HCT116 (cell line): ENCODE data around the gene GRK5. TPM values are rescaled to one million over a fixed set of nuclear protein-coding genes. Genes with fewer than 3 reads are reported as not detected.

Experiments used
- ATAC-seq: fragments of 200-7000 bp; cut with Tn5 transposase; 2 replicates; pipeline ENCODE4 v1.9.1; 2020; ENCODE audit warnings: mild to moderate bottlenecking, moderate library complexity
- BruUV-seq: library from RNA; stranded (reverse); fragments of 400-500 nt; replicated peaks from 2 replicates; lab custom pipeline; 2021; lab: Mats Ljungman, UMichigan
- CTCF ChIA-PET: fragments of 300-600 bp; sonication (Branson Sonifier 250); formaldehyde crosslinking; loops from one replicate; lab custom pipeline; 2021; ENCODE audit warnings: antibody characterized with exemption; lab: Charles Lee
- POLR2A ChIA-PET: fragments of 300-600, 350-600 bp; sonication (Branson Sonifier 250); formaldehyde crosslinking; loops from one replicate; lab custom pipeline; 2021; ENCODE audit warnings: antibody characterized with exemption; lab: Charles Lee
- RAD21 ChIA-PET, 2 experiments: fragments of 300-600 bp; sonication (Branson Sonifier 250); formaldehyde crosslinking; loops; one replicate each; lab custom pipeline; 2023; ENCODE audit warnings: low total read pairs in 2 of 2; ENCODE audit not compliant: uncharacterized antibody in 2 of 2, unreplicated experiment in 2 of 2, low non-redundant PET in 1 of 2; lab: Charles Lee
- DNase-seq: peaks from one replicate; pipeline ENCODE4 v3.0.0-alpha.2; 2010; ENCODE audit warnings: low read depth, low spot score
- H2AFZ ChIP-seq: fragments of 200-600 bp; shearing (Covaris generic), sonication (generic); 2 replicates; pipeline ENCODE4 v1.6.1; 2017; ENCODE audit warnings: low read depth, mixed run types, mixed read lengths, antibody characterized with exemption, low read length; ENCODE audit not compliant: poor library complexity, severe bottlenecking
- H3K27ac ChIP-seq: 2 replicates; pipeline ENCODE4 v1.5.1; 2012; ENCODE audit warnings: low read depth, low read length
- H3K27me3 ChIP-seq: fragments of 200-600 bp; sonication (generic); 2 replicates; pipeline ENCODE4 v1.6.1; 2016; ENCODE audit warnings: mixed run types, low read length, mixed read lengths; ENCODE audit not compliant: insufficient read depth
- H3K36me3 ChIP-seq, 2 experiments: fragments of 200-500 bp in 1 of 2; fragments of 200-600 bp in 1 of 2; sonication (Bioruptor generic) in 1 of 2; sonication (generic) in 1 of 2; 2 replicates each; pipeline versions ENCODE4 v1.5.1 to v1.6.1; 2014 to 2016; ENCODE audit warnings: low read length in 2 of 2, inconsistent platforms in 1 of 2, mixed read lengths in 1 of 2, mixed run types in 1 of 2; ENCODE audit not compliant: insufficient read depth in 2 of 2, control insufficient read depth in 1 of 2
- H3K4me1 ChIP-seq, 2 experiments: fragments of 200-600 bp in 1 of 2; sonication (generic) in 1 of 2; 2 replicates each; pipeline versions ENCODE4 v1.5.1 to v1.6.1; 2012 to 2017; ENCODE audit warnings: low read length in 2 of 2, inconsistent platforms in 1 of 2, mild to moderate bottlenecking in 1 of 2, mixed read lengths in 1 of 2, mixed run types in 1 of 2, moderate library complexity in 1 of 2; ENCODE audit not compliant: insufficient read depth in 2 of 2, control insufficient read depth in 1 of 2
- H3K4me2 ChIP-seq: fragments of 200-600 bp; sonication (generic); 2 replicates; pipeline ENCODE4 v1.6.1; 2017; ENCODE audit warnings: mixed run types, low read length, mixed read lengths
- H3K4me3 ChIP-seq, 2 experiments: fragments of 200-600 bp in 1 of 2; sonication (generic) in 1 of 2; replicated peaks in 1 of 2; 2 replicates each; pipeline ENCODE4 v1.5.1; 2011 to 2016; ENCODE audit warnings: low read length in 2 of 2, control low read depth in 1 of 2, low read depth in 1 of 2, mild to moderate bottlenecking in 1 of 2, mixed read lengths in 1 of 2, mixed run types in 1 of 2
- H3K79me2 ChIP-seq: fragments of 200-600 bp; sonication (generic); 2 replicates; pipeline ENCODE4 v1.6.1; 2017; ENCODE audit warnings: mild to moderate bottlenecking, mixed run types, low read length, moderate library complexity, mixed read lengths; ENCODE audit not compliant: insufficient read depth
- H3K9ac ChIP-seq: fragments of 200-600 bp; sonication (generic); 2 replicates; pipeline ENCODE4 v1.6.1; 2016; ENCODE audit warnings: low read length, mixed read lengths
- H3K9me2 ChIP-seq: fragments of 200-600 bp; sonication (generic), shearing (Covaris generic); 2 replicates; pipeline ENCODE4 v1.6.1; 2017; ENCODE audit warnings: mixed run types, mild to moderate bottlenecking, moderate library complexity; ENCODE audit not compliant: insufficient read depth
- H3K9me3 ChIP-seq, 2 experiments: fragments of 200-500 bp in 1 of 2; fragments of 200-600 bp in 1 of 2; sonication (Bioruptor generic) in 1 of 2; sonication (generic) in 1 of 2; 2 replicates each; pipeline ENCODE4 v1.6.1; 2014 to 2017; ENCODE audit warnings: low read length in 2 of 2, mixed read lengths in 2 of 2, inconsistent platforms in 1 of 2, low read depth in 1 of 2, mild to moderate bottlenecking in 1 of 2, mixed run types in 1 of 2, moderate library complexity in 1 of 2; ENCODE audit not compliant: control insufficient read depth in 1 of 2, insufficient read depth in 1 of 2
- H4K20me1 ChIP-seq: fragments of 200-600 bp; sonication (generic), shearing (Covaris generic); 2 replicates; pipeline ENCODE4 v1.6.1; 2017; ENCODE audit warnings: mixed run types, mild to moderate bottlenecking, moderate library complexity; ENCODE audit not compliant: insufficient read depth
- CEBPB ChIP-seq: IDR thresholded peaks from 2 replicates; pipeline ENCODE4 v1.6.1; 2012; ENCODE audit warnings: low read depth
- CTCF ChIP-seq, 3 experiments: fragments of 200-600 bp in 1 of 3; sonication (generic) in 1 of 3; IDR thresholded peaks in 2 of 3; conservative IDR thresholded peaks in 1 of 3; 2 replicates each; pipeline ENCODE4 v1.5.1; 2012 to 2017; ENCODE audit warnings: low read depth in 2 of 3, low read length in 2 of 3, antibody characterized with exemption in 1 of 3, borderline replicate concordance in 1 of 3, control low read depth in 1 of 3, mild to moderate bottlenecking in 1 of 3, mixed read lengths in 1 of 3, mixed run types in 1 of 3, moderate library complexity in 1 of 3; ENCODE audit not compliant: insufficient read depth in 1 of 3
- ELF1 ChIP-seq: IDR thresholded peaks from 2 replicates; pipeline ENCODE4 v1.6.1; 2012; ENCODE audit warnings: low read depth, borderline replicate concordance
- EZH2 ChIP-seq: fragments of 200-600 bp; sonication (generic); IDR thresholded peaks from 2 replicates; pipeline ENCODE4 v1.6.1; 2017; ENCODE audit warnings: antibody characterized with exemption, mixed run types
- EZH2phosphoT487 ChIP-seq: fragments of 200-600 bp; IDR thresholded peaks from 2 replicates; pipeline ENCODE4 v1.6.1; 2018; ENCODE audit warnings: antibody characterized with exemption, borderline replicate concordance
- JUND ChIP-seq: IDR thresholded peaks from 2 replicates; pipeline ENCODE4 v1.6.1; 2012
- MAX ChIP-seq: IDR thresholded peaks from 2 replicates; pipeline ENCODE4 v1.6.1; 2012
- POLR2AphosphoS5 ChIP-seq: IDR thresholded peaks from 2 replicates; pipeline ENCODE4 v1.6.1; 2011; ENCODE audit warnings: mild to moderate bottlenecking, low read depth, low read length, moderate library complexity
- RAD21 ChIP-seq: IDR thresholded peaks from 2 replicates; pipeline ENCODE4 v1.6.1; 2012; ENCODE audit warnings: low read depth, mild to moderate bottlenecking
- REST ChIP-seq: IDR thresholded peaks from 2 replicates; pipeline ENCODE4 v1.6.1; 2012; ENCODE audit warnings: low read depth
- SIN3A ChIP-seq: IDR thresholded peaks from 2 replicates; pipeline ENCODE4 v1.6.1; 2012; ENCODE audit warnings: low read depth
- SRF ChIP-seq: IDR thresholded peaks from 2 replicates; pipeline ENCODE4 v1.6.1; 2012; ENCODE audit warnings: low read depth
- ZNF274 ChIP-seq: fragments of 200-500 bp; sonication (Bioruptor generic); IDR thresholded peaks from 2 replicates; pipeline ENCODE4 v1.6.1; 2014; ENCODE audit warnings: mild to moderate bottlenecking, low read depth, low read length, inconsistent platforms
- intact Hi-C: fragments of 100-400 bp; cut with micrococcal nuclease; formaldehyde crosslinking; loops from 2 replicates; pipeline ENCODE4 v1.10.0; 2022
- total RNA-seq: library from RNA; stranded (reverse); gene quantifications from one replicate; pipeline ENCODE4 v1.2.1, GENCODE V29; 2021; ENCODE audit not compliant: unreplicated experiment

GRK5 gene
- total RNA-seq, 1 experiment from 2014 or later, result 7.3 TPM

GRCh38 chr10:119503821-119504220, 296.4 kb downstream of the GRK5 start:
- CTCF ChIA-PET, result no interaction called here
- no TSS peak for BruUV-seq

GRCh38 chr10:119504651-119505050, 297.3 kb downstream of the GRK5 start:
- Histone ChIP-seq H3K27me3 (no peaks in the 10 kb centered on the region), H3K9ac (no peak overlapping the region), H3K9me2 (no peaks in the 10 kb centered on the region), H3K79me2 (no peaks in the 10 kb centered on the region), H3K4me2 (no peak overlapping the region), H3K27ac (no peak overlapping the region), H4K20me1 (no peaks in the 10 kb centered on the region), H3K36me3 (peaks cover 0 to 5% of the 10 kb centered on the region in 2 experiments; a peak in 2 of 4 replicates), H3K4me3 (no peak overlapping the region), H3K4me1 (no peaks in the 10 kb centered on the region), H2AFZ (no peak overlapping the region), H3K9me3 (no peaks in the 10 kb centered on the region)
- ChIA-PET POLR2A (no interaction called here), RAD21 (no interaction called here), CTCF (no interaction called here)
- DNase-seq (no peak), ATAC-seq (no peak)
- no TSS peak for BruUV-seq
- intact Hi-C loops, result no loop called here
- no peak for TF ChIP-seq SRF
- no peak for TF ChIP-seq CTCF (IDR thresholded peaks at IDR 0.05 in 2 of 3, conservative IDR thresholded peaks at IDR 0.05 in 1 of 3; ENCODE audit: borderline replicate concordance in 1 of 3, insufficient read depth in 1 of 3, low read depth in 2 of 3, low read length in 2 of 3)
- no peak for TF ChIP-seq ZNF274
- TF ChIP-seq EZH2phosphoT487, result no peak
- no peak for TF ChIP-seq SIN3A
- TF ChIP-seq RAD21, result no peak
- no peak for TF ChIP-seq EZH2
- no peak for TF ChIP-seq POLR2AphosphoS5
- TF ChIP-seq JUND, result no peak
- no peak for TF ChIP-seq MAX
- no peak for TF ChIP-seq REST

More at GRCh38 chr10:119503821-119504220, 296.4 kb downstream of the GRK5 start:
- no peaks in the 10 kb centered on the region for H4K20me1 ChIP-seq
- no peaks in the 10 kb centered on the region for H3K4me1 ChIP-seq
- H3K27ac ChIP-seq, result no peak overlapping the region
- RAD21 ChIA-PET, result no interaction called here
- ATAC-seq (no peak), DNase-seq (no peak)
- no peaks in the 10 kb centered on the region for H3K79me2 ChIP-seq
- no peak overlapping the region for H3K4me2 ChIP-seq
- H3K36me3 ChIP-seq, result peaks cover 0 to 5% of the 10 kb centered on the region in 2 experiments; a peak in 2 of 4 replicates
- POLR2A ChIA-PET, result interaction anchor here (0.7 kb wide), 1 partner anchor 252 kb away, joined by 4 read pairs; no protein-coding TSS in a partner anchor
- no peak overlapping the region for H3K9ac ChIP-seq
- H3K4me3 ChIP-seq, result no peak overlapping the region
- no peaks in the 10 kb centered on the region for H3K9me2 ChIP-seq
- H2AFZ ChIP-seq, result no peak overlapping the region
- H3K27me3 ChIP-seq, result no peaks in the 10 kb centered on the region
- intact Hi-C loops, result no loop called here
- H3K9me3 ChIP-seq, result no peaks in the 10 kb centered on the region
- TF ChIP-seq POLR2AphosphoS5, result no peak
- TF ChIP-seq EZH2phosphoT487, result no peak
- TF ChIP-seq SRF, result no peak
- TF ChIP-seq CEBPB, result no peak
- TF ChIP-seq ELF1, result no peak
- TF ChIP-seq, all 23 proteins: peak for 0
